HepG2 (cell line): Measurements from ENCODE around the gene RHBDD3. TPM values are rescaled to one million over a fixed set of nuclear protein-coding genes. Genes with fewer than 3 reads are reported as not detected.

Experiments used
- CEBPZ ChIP-seq: IDR thresholded peaks from 2 replicates; pipeline ENCODE4 v1.6.1; 2012; ENCODE audit warnings: low read length, improper control_type of control experiment
- GFI1 ChIP-seq: sonication (generic); formaldehyde crosslinking; IDR thresholded peaks from 2 replicates; pipeline ENCODE4 v1.5.0; 2020; ENCODE audit warnings: missing genetic modification reagents, mild to moderate bottlenecking, borderline replicate concordance
- KMT2B ChIP-seq: IDR thresholded peaks from 2 replicates; pipeline ENCODE4 v1.6.1; 2016; ENCODE audit warnings: missing genetic modification reagents, missing compliant biosample characterization
- NFIC ChIP-seq: IDR thresholded peaks from 2 replicates; pipeline ENCODE4 v1.6.1; 2012; ENCODE audit warnings: mild to moderate bottlenecking, low read length, inconsistent platforms
- PLRG1 ChIP-seq: fragments of 450-650 bp; conservative IDR thresholded peaks from 2 replicates; pipeline ENCODE4 v1.6.1; 2016
- SAP130 ChIP-seq: IDR thresholded peaks from 2 replicates; pipeline ENCODE4 v1.6.1; 2016; ENCODE audit warnings: low read depth
- ZBTB40 ChIP-seq, 2 experiments: fragments of 450-650 bp in 1 of 2; sonication (generic) in 1 of 2; formaldehyde crosslinking in 1 of 2; IDR thresholded peaks; 2 replicates each; pipeline versions ENCODE4 v1.6.1 to v1.8.0; 2016 to 2022; ENCODE audit warnings: antibody characterized with exemption in 1 of 2, mild to moderate bottlenecking in 1 of 2, missing genetic modification reagents in 1 of 2
- ZNF205 ChIP-seq: IDR thresholded peaks from 2 replicates; pipeline ENCODE4 v1.6.1; 2018; ENCODE audit warnings: missing biosample characterization, missing genetic modification reagents
- ZNF484 ChIP-seq: sonication (generic); formaldehyde crosslinking; IDR thresholded peaks from 2 replicates; pipeline ENCODE4 v1.5.1; 2020; ENCODE audit warnings: mild to moderate bottlenecking, low read depth, missing genetic modification reagents, borderline replicate concordance
- ZXDC ChIP-seq: sonication (generic); formaldehyde crosslinking; IDR thresholded peaks from 2 replicates; pipeline ENCODE4 v1.5.0; 2020; ENCODE audit warnings: mild to moderate bottlenecking, missing genetic modification reagents
- polyA plus RNA-seq, 8 experiments: library from polyadenylated mRNA; depleted of rRNA in 3 of 8; stranded (reverse) in 7 of 8; unstranded in 1 of 8; fragments of >200 nt; fragmentation: Illumina TruSeq in 4 of 8; extraction: Trizol in 4 of 8; gene quantifications; 2 replicates each; pipeline versions ENCODE4 v1.2.1 to v1.2.3, GENCODE V29; 2011 to 2016; ENCODE audit warnings: low read depth in 4 of 8, missing spikeins in 1 of 8, mixed read lengths in 1 of 8; ENCODE audit not compliant: insufficient read depth in 1 of 8
- total RNA-seq, 5 experiments: library from RNA; depleted of rRNA; stranded (reverse); fragments of >200 nt; fragmentation: Illumina TruSeq; extraction: Trizol; gene quantifications; 2 replicates each; pipeline ENCODE4 v1.2.3, GENCODE V29; 2016; ENCODE audit warnings: low read depth in 1 of 5

RHBDD3 gene
- total and polyA plus RNA-seq, 2 of the 13 experiments (the other 11 are each of a cell fraction or from before 2014, with no cell fraction given) = 12.1 to 26.7 TPM

GRCh38 chr22:29245626-29246385 lies 22.0 kb downstream of the RHBDD3 start (continued):
- TF ChIP-seq ZBTB40 (IDR thresholded peaks at IDR 0.05) (no peak), ZBTB40 (CRISPR knock-in tag; IDR thresholded peaks at IDR 0.05) (no peak), PLRG1 (no peak), CEBPZ (no peak), ZNF484 (no peak), KMT2B (CRISPR knock-in tag) (no peak), GFI1 (CRISPR knock-in tag) (0 out of 2 replicates have a peak, but pooled peaks have one; percentile 27), ZXDC (CRISPR knock-in tag) (no peak), NFIC (no peak), SAP130 (no peak; the same call in none of the 2 replicates), ZNF205 (0 out of 2 replicates have a peak, but pooled peaks have one; percentile 24)
